Measurements from ENCODE around the gene NTF4. TPM values are rescaled to one million over a fixed set of nuclear protein-coding genes. Genes with fewer than 3 reads are reported as not detected.

Gene NTF4
- total and polyA plus RNA-seq, 8 donors = 0.09 TPM; not detected in 7

DNA sequence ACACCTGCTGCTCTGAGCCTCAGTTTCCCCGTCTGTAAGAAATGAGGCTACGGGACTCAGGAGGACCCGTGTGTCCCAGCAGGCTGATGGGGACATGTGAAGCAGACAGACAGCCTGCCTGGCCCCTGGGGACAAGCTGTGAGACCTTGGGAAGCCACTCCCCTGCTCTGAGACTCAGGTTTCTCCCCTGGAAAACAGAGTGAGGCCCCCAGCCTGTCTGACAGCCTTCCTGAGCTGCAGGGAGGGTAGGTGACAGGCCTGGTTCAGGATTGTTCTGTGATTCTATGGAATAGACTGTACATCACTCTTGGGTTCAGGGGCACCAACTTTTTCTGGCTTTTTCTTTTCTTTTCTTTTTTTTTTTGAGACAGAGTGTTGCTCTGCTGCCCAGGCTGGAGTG, 2.9 kb upstream of the NTF4 start:
- H3K36me3 ChIP-seq = no peaks in the 10 kb centered on the region
- 28 to 36% methylated on average over 3 of the region's 3 CpGs for WGBS, 2 donors
- no peaks in the 10 kb centered on the region for H3K4me1 ChIP-seq
- intact Hi-C loops (cut with DNase I) = no loop called here
- H3K27me3 ChIP-seq = peaks cover 0 to 4% (median 0%) of the 10 kb centered on the region in 4 donors
- FAIRE-seq (no peak), ATAC-seq (no peak), DNase-seq (no peak)
- no peak overlapping the region for H3K4me3 ChIP-seq
- no peak overlapping the region for H3K27ac ChIP-seq
- TF ChIP-seq, protein P1, sequence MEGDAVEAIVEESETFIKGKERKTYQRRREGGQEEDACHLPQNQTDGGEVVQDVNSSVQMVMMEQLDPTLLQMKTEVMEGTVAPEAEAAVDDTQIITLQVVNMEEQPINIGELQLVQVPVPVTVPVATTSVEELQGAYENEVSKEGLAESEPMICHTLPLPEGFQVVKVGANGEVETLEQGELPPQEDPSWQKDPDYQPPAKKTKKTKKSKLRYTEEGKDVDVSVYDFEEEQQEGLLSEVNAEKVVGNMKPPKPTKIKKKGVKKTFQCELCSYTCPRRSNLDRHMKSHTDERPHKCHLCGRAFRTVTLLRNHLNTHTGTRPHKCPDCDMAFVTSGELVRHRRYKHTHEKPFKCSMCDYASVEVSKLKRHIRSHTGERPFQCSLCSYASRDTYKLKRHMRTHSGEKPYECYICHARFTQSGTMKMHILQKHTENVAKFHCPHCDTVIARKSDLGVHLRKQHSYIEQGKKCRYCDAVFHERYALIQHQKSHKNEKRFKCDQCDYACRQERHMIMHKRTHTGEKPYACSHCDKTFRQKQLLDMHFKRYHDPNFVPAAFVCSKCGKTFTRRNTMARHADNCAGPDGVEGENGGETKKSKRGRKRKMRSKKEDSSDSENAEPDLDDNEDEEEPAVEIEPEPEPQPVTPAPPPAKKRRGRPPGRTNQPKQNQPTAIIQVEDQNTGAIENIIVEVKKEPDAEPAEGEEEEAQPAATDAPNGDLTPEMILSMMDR (IDR thresholded peaks at IDR 0.05) = no peak
- no peaks in the 10 kb centered on the region for H3K9me3 ChIP-seq

DNA sequence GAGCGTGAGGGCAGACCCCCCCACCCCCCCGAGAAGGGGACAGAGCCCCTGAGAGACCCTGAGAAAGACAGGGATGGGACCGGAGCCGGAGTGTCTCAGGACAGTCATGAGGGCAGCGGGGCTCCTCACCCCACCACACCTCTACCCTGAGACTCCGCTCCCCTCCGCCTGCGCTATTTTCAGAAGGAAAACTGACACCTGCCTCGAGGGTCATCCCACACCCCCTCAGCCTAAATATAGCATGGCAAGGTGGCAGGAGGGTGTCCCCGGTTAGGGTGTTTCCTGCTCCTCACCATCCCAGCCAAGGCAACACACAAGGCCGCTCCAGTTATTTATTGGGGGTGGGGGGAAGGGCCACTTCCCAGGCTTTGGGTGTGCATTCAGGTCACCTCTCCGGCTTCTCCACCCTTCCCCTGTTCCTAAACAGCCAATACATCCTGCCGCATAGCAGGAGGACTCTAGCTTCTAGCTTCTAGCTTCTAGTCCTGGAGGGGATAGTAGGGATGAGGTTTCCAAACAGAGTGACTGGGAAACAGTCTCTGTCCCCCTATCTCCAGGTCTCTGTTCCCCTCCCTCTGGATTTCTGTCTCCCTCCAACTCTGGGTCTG, 1.4 kb upstream of the NTF4 start:
- TF ChIP-seq, protein P1 (IDR thresholded peaks at IDR 0.05) = no peak
- Histone ChIP-seq H3K36me3 (no peaks in the 10 kb centered on the region), H3K27ac (no peak overlapping the region), H3K9me3 (no peaks in the 10 kb centered on the region), H3K4me1 (no peaks in the 10 kb centered on the region), H3K27me3 (no peaks in the 10 kb centered on the region), H3K4me3 (no peak overlapping the region)
- ATAC-seq (no peak), FAIRE-seq (no peak), DNase-seq (no peak)
- intact Hi-C loops (cut with DNase I) = no loop called here
- WGBS, 2 donors = 69 to 72% methylated on average over 13 of the region's 13 CpGs

DNA sequence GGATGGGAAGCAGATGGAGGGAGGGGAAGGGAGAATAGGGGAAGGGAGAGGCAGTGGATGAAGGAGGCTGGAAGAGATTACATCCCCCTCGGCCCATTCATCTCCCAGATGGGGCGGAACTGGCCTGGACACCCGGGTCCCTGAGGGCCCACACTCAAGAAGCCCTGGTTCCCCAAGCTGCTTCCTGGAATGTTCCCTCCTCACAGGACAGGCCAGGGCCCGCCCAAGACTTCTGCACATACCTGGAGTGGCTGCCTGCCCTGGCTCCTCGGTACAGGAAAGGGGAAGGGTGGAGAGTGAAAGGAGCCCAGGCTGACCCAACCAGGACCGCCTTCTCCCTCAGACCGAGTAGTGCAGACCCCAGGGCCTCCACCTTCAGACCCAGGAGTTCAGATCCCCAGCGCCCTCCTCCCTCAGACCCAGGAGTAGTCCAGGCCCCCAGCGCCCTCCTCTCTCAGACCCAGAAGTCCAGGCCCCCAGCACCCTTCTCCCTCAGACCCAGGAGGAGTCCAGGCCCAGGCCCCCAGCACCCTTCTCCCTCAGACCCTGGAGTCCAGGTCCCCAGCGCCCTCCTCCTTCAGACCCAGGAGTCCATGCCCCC, 489 bp downstream of the NTF4 start:
- FAIRE-seq (no peak), ATAC-seq (peak in 2 of 4 donors; percentile 8 to 50), DNase-seq (peak in 1 of 6 donors; percentile 70)
- Histone ChIP-seq H3K27me3 (no peaks in the 10 kb centered on the region), H3K27ac (no peak overlapping the region), H3K4me3 (no peak overlapping the region), H3K4me1 (no peaks in the 10 kb centered on the region), H3K9me3 (no peaks in the 10 kb centered on the region), H3K36me3 (no peaks in the 10 kb centered on the region)
- intact Hi-C loops (cut with DNase I) = no loop called here
- WGBS, 2 donors = 65 to 74% methylated on average over 8 to 10 of the region's 10 CpGs
- TF ChIP-seq, protein P1 (IDR thresholded peaks at IDR 0.05) = no peak

DNA sequence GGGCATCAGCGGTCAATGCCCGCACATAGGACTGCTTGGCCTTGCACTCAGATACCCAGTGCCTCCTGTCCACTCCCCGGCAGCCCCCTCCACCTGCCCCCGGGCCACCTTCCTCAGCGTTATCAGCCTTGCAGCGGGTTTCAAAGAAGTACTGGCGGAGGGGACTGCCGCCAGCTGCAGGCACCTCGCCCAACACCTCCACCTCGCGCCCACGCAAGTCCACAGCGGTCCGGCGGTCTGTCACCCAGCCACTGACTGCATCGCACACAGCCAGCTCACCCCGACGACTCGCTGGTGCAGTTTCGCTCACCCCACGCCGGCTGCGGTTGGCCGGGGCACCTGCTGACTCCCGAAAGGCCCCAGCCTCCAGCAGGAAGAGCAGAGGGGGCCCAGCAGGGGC, 3.2 kb downstream of the NTF4 start:
- FAIRE-seq (no peak), ATAC-seq (no peak), DNase-seq (peak in 1 of 6 donors; percentile 59)
- no peaks in the 10 kb centered on the region for H3K36me3 ChIP-seq
- intact Hi-C loops (cut with DNase I) = no loop called here
- H3K27me3 ChIP-seq = no peaks in the 10 kb centered on the region
- TF ChIP-seq, protein P1 (IDR thresholded peaks at IDR 0.05) = no peak
- peaks cover 0 to 5% (median 0%) of the 10 kb centered on the region in 3 donors for H3K4me1 ChIP-seq
- no peaks in the 10 kb centered on the region for H3K9me3 ChIP-seq
- H3K4me3 ChIP-seq = no peak overlapping the region
- H3K27ac ChIP-seq = no peak overlapping the region
- WGBS, 2 donors = 59 to 77% methylated on average over 25 of the region's 25 CpGs

DNA sequence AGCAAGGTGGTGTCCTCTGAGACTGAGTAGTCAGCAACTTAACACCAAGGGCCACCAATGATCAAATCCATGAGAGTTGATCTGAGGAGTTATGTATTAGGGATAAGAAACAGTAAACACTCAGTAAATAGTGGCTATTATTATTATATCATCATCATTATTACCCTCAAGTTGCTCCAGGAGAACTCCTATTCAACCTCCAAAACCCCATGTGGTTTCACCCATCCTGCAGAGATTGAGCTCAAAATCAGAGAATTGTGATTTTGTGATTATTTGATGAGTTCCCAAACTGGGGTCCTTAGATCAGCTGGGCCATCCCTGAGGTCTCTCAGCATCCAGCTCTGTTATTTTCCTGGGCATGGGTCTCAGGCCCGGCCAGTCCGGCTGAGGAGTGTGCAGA, 3.6 kb downstream of the NTF4 start:
- Histone ChIP-seq H3K27ac (no peak overlapping the region), H3K9me3 (no peaks in the 10 kb centered on the region), H3K36me3 (no peaks in the 10 kb centered on the region), H3K4me3 (no peak overlapping the region), H3K27me3 (no peaks in the 10 kb centered on the region), H3K4me1 (peaks cover 0 to 5% (median 0%) of the 10 kb centered on the region in 3 donors)
- ATAC-seq (no peak), DNase-seq (no peak), FAIRE-seq (no peak)
- intact Hi-C loops (cut with DNase I) = no loop called here
- 92 to 94% methylated on average over 2 of the region's 2 CpGs for WGBS, 2 donors
- TF ChIP-seq, protein P1 (IDR thresholded peaks at IDR 0.05) = no peak
